Astrocyte of the spinal cord (primary cell): ENCODE data around the gene UQCC3.

Source experiments
- DNase-seq: peaks from one replicate; pipeline ENCODE4 v3.0.0; 2011; ENCODE audit warnings: low read depth, low spot score
- H3K4me3 ChIP-seq: 2 replicates; pipeline ENCODE4 v1.5.1; 2011; ENCODE audit warnings: low read depth, mild to moderate bottlenecking, low read length, moderate library complexity
- in situ Hi-C: cut with HindIII; loops from 2 replicates; pipeline ENCODE4 v1.10.0; 2017; ENCODE audit warnings: low sequenced_read_pairs
- TF ChIP-seq, protein P1 (sequence below): IDR thresholded peaks from 2 replicates; pipeline ENCODE4 v1.5.1; 2012; ENCODE audit warnings: low read depth, mild to moderate bottlenecking, low read length, inconsistent platforms

Gene UQCC3

DNA sequence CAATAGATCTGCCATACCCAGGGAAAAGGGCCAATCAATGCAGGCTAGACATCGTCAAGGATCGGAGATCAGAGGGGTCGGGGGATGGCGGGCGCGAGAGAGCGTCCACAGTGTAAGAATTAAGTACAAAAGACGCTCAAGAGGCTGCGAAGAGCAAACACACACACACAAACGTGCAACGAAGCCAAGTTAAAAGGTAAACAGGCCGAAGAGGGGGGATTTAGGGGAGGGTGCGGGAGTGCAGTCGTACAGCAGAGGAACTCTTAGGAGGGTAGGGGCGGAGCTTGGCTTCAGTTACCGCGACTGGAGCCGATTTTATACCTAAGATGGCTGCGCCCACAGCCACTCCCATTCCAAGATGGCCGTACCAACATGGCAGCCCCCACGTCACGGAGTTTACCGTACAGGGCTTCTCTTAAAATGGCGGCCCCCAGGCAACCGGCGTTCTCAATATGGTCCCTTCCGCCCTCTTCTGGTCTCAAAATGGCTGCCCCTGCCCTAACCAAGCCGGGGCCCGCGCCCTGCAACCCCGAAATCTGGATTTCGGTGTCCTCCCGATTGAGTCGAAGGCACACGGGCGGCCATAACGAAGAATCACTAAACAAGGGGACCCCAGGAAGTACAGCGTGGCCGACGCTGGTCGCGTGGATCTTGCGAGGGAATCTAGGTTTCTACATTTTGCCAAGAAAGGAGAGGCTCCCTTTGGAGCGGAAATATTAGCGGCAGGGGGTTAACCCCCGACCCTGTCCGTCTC lies 38.0 kb downstream of the UQCC3 start:
- in situ Hi-C loops: no loop called here
- TF ChIP-seq, protein P1, sequence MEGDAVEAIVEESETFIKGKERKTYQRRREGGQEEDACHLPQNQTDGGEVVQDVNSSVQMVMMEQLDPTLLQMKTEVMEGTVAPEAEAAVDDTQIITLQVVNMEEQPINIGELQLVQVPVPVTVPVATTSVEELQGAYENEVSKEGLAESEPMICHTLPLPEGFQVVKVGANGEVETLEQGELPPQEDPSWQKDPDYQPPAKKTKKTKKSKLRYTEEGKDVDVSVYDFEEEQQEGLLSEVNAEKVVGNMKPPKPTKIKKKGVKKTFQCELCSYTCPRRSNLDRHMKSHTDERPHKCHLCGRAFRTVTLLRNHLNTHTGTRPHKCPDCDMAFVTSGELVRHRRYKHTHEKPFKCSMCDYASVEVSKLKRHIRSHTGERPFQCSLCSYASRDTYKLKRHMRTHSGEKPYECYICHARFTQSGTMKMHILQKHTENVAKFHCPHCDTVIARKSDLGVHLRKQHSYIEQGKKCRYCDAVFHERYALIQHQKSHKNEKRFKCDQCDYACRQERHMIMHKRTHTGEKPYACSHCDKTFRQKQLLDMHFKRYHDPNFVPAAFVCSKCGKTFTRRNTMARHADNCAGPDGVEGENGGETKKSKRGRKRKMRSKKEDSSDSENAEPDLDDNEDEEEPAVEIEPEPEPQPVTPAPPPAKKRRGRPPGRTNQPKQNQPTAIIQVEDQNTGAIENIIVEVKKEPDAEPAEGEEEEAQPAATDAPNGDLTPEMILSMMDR: no peak
- peak overlapping the region; percentile 54 for H3K4me3 ChIP-seq
- peak; percentile 98 for DNase-seq

DNA sequence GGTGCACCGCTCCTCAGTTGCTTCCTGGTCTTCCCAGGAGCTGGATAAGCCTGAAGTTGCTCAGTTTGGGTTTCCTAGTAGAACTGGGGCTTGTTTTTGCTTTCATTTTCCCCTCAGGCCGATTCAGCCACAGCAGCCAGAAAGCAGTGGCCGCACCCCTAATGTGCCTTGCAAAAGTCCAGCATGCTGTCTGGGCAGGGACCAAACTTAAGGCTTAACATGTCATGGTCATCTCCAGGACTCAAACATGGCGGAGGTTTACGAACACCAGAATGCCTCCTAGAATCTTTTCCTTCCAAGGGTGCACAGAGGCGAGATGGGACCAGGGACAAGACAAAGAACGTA lies 38.5 kb downstream of the UQCC3 start:
- no peak for DNase-seq
- TF ChIP-seq, protein P1: no peak
- H3K4me3 ChIP-seq: peak overlapping the region; percentile 54
- in situ Hi-C loops: no loop called here

DNA sequence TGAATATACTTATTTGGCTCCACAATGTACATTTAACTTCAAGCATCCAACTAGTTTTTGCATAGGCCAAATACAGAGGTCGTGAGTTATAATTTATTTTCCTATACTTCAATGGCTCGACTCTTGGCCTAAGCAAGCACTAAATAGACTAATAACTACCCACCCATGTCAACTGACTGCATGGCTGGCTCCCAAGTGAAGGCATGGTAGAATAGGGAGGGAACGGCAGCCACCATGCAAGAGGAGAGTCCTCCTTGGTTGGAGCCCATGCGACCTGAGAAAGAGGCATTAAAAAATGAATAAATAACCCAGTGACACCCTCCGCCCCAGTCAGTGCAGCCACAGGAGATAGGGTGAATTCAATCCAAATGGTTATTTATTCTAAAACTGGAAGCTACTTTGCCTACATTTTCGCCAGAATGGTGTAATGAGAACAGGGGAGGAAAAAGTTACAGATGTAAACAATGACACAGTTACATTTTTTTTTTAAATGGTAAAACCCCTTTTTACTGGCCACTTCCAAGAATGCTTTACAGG lies 40.9 kb downstream of the UQCC3 start:
- TF ChIP-seq, protein P1: no peak
- DNase-seq: no peak
- in situ Hi-C loops: no loop called here
- no peak overlapping the region for H3K4me3 ChIP-seq

DNA sequence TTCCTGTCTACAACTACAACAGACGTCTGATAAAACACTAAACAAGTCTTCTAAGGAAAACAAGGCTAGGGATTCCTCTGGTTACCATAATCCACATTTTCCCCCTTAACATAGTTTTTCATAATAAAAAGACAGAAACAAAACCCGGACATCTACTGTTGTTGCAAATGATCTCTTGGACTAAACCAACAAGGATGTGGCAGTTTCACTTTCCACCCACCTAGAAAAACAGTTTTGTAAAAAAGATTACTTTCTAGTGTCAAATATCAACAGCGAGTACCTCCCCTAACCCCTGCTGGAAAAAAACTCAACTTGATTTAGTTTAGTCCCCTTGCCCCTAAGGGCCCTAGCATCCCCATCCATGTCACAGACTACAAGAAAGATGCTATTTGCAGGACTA lies 41.4 kb downstream of the UQCC3 start:
- in situ Hi-C loops: no loop called here
- no peak overlapping the region for H3K4me3 ChIP-seq
- no peak for DNase-seq
- TF ChIP-seq, protein P1: no peak

DNA sequence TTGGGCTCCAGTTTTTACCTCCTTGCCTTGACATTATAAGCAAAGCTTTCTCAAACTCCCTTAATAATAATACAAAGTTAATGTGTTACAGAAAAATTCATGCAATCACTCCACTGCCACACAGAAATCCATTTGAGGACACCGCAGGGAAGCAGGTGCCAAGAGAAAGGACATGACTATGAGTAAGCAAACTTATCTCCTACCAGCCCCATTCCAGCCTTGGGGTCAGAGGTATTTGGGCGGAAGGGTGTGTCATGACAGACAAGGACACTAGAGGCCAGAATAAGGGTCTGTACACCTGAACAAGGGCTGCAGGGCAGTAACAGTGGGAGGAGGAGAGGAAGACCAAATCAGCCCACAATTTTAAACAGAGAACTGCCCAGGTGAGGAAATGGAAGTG lies 41.9 kb downstream of the UQCC3 start:
- TF ChIP-seq, protein P1: no peak
- no peak for DNase-seq
- no peak overlapping the region for H3K4me3 ChIP-seq
- in situ Hi-C loops: no loop called here

DNA sequence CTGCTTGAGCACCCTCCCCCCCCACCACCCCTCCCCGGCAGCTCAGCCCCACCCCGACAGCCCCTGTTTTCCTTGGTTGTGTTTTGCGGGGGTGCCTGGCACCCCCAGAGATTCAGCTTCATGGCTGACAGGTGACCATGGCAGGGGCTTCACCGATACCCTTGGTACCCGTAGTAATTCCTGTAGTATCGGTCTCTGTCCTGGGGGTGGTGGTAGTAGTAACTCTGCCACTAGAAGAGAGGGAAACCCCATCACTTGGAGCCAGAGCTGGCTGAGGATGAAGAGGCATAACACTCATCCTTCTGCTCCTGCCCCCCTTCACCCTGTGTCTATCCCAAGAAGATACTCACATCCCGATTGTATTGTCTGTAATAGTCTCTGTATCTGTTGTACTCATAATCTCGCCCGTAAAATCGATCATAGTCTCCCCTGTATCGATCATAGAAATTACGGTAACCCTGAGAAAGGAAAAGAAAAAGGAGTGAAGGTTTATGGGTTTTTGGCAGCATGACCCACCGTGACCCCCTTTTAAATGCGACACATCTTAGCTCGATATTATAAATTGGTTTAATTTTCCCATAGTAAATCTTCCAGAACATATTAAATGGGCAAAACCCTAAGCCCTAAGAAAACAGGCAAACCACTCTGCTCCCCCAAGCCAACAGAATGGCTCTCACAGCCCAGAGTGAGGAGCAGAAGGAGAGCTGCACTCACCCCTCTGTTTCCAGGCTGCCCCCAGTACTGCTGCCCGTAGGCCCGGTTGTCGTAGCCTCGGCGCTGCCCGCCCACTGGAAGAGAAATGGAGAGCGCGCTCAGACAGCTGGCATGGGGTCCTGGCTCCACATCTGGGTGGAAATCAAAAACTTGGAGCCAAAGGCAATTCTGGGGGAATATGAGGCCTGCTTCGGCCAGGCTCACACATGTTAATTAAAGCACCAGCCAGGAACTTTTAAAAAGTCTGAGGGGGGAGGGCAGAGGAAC lies 44.0 kb downstream of the UQCC3 start:
- in situ Hi-C loops: no loop called here
- no peak overlapping the region for H3K4me3 ChIP-seq
- TF ChIP-seq, protein P1: no peak
- no peak for DNase-seq
